ENCODE results near the gene PI16.
A peak's percentile ranks its signal among the peaks of the same experiment; 100 is the strongest.

PI16 gene

DNA sequence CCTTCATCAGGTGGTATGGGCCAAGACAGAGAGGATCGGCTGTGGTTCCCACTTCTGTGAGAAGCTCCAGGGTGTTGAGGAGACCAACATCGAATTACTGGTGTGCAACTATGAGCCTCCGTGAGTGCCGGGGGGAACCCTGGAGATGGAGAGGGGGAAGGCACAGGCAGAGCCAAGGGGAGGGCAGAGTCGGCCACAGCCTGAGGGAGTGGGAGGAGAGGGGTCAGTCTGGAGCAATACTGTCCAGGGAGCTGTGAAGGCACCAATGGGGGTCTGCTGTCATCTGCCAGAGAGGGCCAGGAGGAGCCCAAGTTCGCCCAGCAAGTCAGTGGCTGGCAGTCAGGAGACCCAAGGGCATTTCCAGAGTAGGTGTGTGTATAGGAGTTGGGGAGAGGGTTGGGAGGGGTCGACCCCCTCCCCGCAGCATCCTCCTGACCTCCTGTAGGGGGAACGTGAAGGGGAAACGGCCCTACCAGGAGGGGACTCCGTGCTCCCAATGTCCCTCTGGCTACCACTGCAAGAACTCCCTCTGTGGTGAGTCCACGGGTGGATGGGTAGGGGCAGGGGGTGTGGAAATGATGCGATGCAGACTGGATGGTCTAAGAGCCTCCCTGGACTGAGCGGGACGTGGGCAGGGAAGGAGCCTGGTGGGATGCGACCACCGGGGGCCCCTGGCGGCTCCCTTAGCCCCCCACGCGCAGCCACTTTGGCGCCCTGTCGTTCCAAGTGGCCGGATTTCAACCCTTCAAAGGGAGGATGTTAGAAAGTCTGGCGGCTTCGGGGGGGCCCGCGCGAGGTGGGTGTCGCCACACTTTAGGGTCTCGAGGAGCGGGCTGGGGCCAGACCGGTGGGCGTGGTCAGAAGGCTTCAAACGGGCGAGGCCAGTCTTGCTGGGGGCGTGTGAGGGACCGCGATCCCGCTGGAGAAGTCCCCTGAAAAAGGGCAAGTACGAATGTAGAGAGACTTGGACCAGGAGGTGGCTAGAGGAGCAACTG is 7.2 kb downstream of the PI16 start:
- Histone ChIP-seq H3K27me3 (ENCODE audit: control insufficient read depth, insufficient read depth, low read length) (no peaks in the 10 kb centered on the region), H3K9ac (ENCODE audit: low read length) (peak overlapping the region; percentile 52), H3K36me3 (ENCODE audit: control insufficient read depth, insufficient read depth, low read length) (no peaks in the 10 kb centered on the region)

DNA sequence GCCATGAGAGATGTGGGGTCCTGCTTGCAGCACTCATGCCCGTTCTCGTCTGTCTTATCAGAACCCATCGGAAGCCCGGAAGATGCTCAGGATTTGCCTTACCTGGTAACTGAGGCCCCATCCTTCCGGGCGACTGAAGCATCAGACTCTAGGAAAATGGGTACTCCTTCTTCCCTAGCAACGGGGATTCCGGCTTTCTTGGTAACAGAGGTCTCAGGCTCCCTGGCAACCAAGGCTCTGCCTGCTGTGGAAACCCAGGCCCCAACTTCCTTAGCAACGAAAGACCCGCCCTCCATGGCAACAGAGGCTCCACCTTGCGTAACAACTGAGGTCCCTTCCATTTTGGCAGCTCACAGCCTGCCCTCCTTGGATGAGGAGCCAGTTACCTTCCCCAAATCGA is 8.3 kb downstream of the PI16 start:
- no peaks in the 10 kb centered on the region for H3K9me3 ChIP-seq (ENCODE audit: control insufficient read depth, low read length)
- no peaks in the 10 kb centered on the region for H3K27me3 ChIP-seq (ENCODE audit: control insufficient read depth, insufficient read depth, low read length)
- H3K9ac ChIP-seq (ENCODE audit: low read length): no peak overlapping the region
- peaks cover 7% of the 10 kb centered on the region for H3K36me3 ChIP-seq (ENCODE audit: control insufficient read depth, insufficient read depth, low read length)
- no peak overlapping the region for H3K4me3 ChIP-seq (ENCODE audit: low read length)
- H3K4me1 ChIP-seq (ENCODE audit: control insufficient read depth, insufficient read depth, low read length): peaks cover 56% of the 10 kb centered on the region

More for the DNA sequence above, 7.2 kb downstream of the PI16 start:
- Histone ChIP-seq H3K4me1 (ENCODE audit: control insufficient read depth, insufficient read depth, low read length) (peaks cover 51% of the 10 kb centered on the region), H3K4me3 (ENCODE audit: low read length) (no peak overlapping the region), H3K9me3 (ENCODE audit: control insufficient read depth, low read length) (no peaks in the 10 kb centered on the region)

DNA sequence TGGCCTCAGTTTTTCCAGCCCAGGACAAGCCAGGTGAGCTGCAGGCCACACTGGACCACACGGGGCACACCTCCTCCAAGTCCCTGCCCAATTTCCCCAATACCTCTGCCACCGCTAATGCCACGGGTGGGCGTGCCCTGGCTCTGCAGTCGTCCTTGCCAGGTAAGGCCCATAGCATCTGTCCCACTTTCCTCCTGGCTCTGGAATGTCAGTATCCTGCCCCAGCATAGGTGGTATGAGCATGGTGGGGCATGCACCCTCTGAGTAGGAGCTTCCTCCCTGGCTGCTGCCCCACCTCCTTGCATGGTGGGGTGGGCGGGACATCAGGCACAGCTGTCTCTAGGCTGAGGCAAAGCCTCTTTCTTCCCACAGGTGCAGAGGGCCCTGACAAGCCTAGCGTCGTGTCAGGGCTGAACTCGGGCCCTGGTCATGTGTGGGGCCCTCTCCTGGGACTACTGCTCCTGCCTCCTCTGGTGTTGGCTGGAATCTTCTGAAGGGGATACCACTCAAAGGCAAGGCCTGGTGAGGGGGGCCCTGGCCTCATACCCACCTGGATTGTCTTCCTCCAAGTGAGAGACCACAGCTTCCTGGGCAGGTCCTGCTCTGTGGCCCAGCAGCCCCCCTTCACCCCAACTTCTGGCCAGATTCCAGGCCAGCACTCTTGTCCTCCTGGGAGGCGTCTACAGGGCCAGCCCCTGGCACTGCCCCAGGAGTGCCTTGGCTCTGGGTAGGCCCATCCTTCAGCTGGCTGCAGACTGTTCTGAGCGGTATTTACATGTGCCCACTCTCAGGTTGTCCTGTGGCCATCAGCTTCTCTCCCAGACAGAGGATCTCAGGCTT is 9.1 kb downstream of the PI16 start:
- no peaks in the 10 kb centered on the region for H3K9me3 ChIP-seq (ENCODE audit: control insufficient read depth, low read length)
- H3K4me1 ChIP-seq (ENCODE audit: control insufficient read depth, insufficient read depth, low read length): peaks cover 59% of the 10 kb centered on the region
- no peak overlapping the region for H3K4me3 ChIP-seq (ENCODE audit: low read length)
- peaks cover 12% of the 10 kb centered on the region for H3K36me3 ChIP-seq (ENCODE audit: control insufficient read depth, insufficient read depth, low read length)
- no peaks in the 10 kb centered on the region for H3K27me3 ChIP-seq (ENCODE audit: control insufficient read depth, insufficient read depth, low read length)
- H3K9ac ChIP-seq (ENCODE audit: low read length): no peak overlapping the region

DNA sequence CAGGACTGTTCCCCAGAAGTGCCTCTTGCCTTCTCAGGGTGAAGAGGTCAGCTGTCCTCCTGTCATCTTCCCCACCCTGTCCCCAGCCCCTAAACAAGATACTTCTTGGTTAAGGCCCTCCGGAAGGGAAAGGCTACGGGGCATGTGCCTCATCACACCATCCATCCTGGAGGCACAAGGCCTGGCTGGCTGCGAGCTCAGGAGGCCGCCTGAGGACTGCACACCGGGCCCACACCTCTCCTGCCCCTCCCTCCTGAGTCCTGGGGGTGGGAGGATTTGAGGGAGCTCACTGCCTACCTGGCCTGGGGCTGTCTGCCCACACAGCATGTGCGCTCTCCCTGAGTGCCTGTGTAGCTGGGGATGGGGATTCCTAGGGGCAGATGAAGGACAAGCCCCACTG is 9.8 kb downstream of the PI16 start:
- H3K4me1 ChIP-seq (ENCODE audit: control insufficient read depth, insufficient read depth, low read length): peaks cover 66% of the 10 kb centered on the region
- H3K9ac ChIP-seq (ENCODE audit: low read length): no peak overlapping the region
- H3K4me3 ChIP-seq (ENCODE audit: low read length): no peak overlapping the region
- no peaks in the 10 kb centered on the region for H3K9me3 ChIP-seq (ENCODE audit: control insufficient read depth, low read length)
- no peaks in the 10 kb centered on the region for H3K27me3 ChIP-seq (ENCODE audit: control insufficient read depth, insufficient read depth, low read length)
- H3K36me3 ChIP-seq (ENCODE audit: control insufficient read depth, insufficient read depth, low read length): peaks cover 19% of the 10 kb centered on the region

DNA sequence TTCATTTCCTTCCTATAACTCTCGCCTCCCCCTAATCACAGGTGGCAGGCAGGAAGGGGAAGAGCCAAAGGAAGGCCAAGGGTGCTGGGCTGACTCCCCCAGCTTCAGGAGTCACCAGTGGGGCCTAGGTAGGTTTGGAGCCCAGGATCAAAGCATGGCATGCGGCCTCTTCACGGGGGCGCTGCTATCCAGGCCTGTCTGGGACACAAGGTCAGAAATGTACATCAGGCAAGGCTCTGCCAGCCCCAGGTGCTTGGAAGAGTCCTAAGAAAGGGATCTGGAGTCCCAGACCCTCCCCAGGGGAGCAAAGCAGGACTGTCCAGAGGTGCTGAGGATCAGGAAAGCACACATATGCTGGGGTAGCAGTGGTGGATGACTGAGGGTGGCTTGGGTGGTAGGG is 10.4 kb downstream of the PI16 start:
- H3K9me3 ChIP-seq (ENCODE audit: control insufficient read depth, low read length): no peaks in the 10 kb centered on the region
- H3K4me3 ChIP-seq (ENCODE audit: low read length): no peak overlapping the region
- H3K36me3 ChIP-seq (ENCODE audit: control insufficient read depth, insufficient read depth, low read length): peaks cover 23% of the 10 kb centered on the region
- H3K9ac ChIP-seq (ENCODE audit: low read length): no peak overlapping the region
- H3K4me1 ChIP-seq (ENCODE audit: control insufficient read depth, insufficient read depth, low read length): peaks cover 72% of the 10 kb centered on the region
- no peaks in the 10 kb centered on the region for H3K27me3 ChIP-seq (ENCODE audit: control insufficient read depth, insufficient read depth, low read length)

DNA sequence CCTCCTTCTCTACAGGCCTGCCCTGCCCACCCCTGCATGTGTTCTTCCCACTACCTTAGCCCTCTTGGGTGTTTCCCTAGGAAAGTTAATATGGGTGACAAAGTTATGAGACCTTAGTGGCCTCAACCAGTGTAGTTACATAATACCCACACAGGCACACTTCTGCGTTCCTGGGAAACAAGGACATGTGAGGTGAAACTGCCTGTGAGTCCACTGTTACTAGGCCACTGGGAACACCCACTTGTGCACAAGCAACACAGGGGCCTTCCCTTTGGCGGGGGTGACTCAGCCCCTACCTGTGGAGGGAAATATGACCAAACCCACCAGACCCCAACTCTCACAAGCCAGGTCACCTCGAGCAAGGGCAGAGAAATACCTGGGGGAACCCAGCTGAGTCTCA is 12.8 kb downstream of the PI16 start:
- Histone ChIP-seq H3K4me1 (ENCODE audit: control insufficient read depth, insufficient read depth, low read length) (peaks cover 63% of the 10 kb centered on the region), H3K9ac (ENCODE audit: low read length) (no peak overlapping the region), H3K36me3 (ENCODE audit: control insufficient read depth, insufficient read depth, low read length) (peaks cover 46% of the 10 kb centered on the region), H3K9me3 (ENCODE audit: control insufficient read depth, low read length) (no peaks in the 10 kb centered on the region), H3K27me3 (ENCODE audit: control insufficient read depth, insufficient read depth, low read length) (no peaks in the 10 kb centered on the region), H3K4me3 (ENCODE audit: low read length) (no peak overlapping the region)

DNA sequence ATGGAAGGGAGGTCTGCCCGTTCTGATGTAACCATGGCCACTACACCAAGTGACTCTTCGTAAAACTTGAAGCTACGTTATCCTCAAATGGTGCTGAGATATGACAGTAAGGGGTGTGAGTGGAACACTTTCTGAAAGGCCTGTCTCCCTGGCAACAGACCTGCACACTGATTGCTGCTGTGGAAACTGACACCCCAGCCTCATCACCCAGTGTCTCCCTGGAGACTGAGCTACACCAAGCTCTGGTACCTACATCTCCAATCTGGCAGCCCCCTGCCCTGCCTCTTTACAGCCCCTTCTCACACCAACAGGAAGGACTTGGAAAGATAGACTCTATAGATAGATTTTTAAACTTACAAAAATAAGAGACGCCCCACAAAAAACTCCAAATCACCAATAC is 13.2 kb downstream of the PI16 start:
- Histone ChIP-seq H3K9me3 (ENCODE audit: control insufficient read depth, low read length) (no peaks in the 10 kb centered on the region), H3K27me3 (ENCODE audit: control insufficient read depth, insufficient read depth, low read length) (no peaks in the 10 kb centered on the region), H3K9ac (ENCODE audit: low read length) (no peak overlapping the region), H3K4me1 (ENCODE audit: control insufficient read depth, insufficient read depth, low read length) (peaks cover 63% of the 10 kb centered on the region), H3K36me3 (ENCODE audit: control insufficient read depth, insufficient read depth, low read length) (peaks cover 50% of the 10 kb centered on the region), H3K4me3 (ENCODE audit: low read length) (no peak overlapping the region)

DNA sequence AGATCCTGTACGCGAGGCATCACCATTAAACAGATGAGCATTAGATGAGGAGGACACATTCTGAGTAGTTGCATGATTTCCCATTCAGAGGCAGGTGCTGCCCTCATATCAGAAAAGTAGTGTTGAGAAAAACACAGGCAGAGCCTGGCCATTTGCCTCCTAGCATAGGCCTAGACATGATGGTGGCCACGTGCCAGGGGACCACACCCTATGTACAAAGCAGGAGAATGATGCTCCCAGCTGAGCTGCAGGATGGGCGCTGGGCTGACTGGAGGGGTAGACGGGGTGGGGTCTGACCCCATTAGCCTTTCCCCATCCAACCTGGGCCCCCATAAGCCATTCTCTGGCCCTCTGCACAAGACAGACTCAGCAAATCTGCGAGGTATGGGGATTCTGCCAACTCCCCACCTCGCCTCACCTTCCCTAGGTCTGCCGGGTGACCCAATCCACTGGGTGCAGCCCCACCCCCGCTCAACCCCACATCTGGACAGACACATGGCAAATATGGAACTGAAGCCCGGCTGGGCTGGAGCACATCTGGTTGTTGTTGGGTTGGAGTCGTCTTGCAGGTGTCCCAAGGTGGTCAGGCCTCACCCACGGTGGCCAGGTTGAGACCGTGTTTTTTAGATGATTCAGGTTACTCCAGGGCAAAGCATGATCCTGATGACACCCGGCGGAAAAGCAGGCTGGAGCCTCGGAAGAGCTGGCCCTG is 13.9 kb downstream of the PI16 start:
- Histone ChIP-seq H3K27me3 (ENCODE audit: control insufficient read depth, insufficient read depth, low read length) (no peaks in the 10 kb centered on the region), H3K36me3 (ENCODE audit: control insufficient read depth, insufficient read depth, low read length) (peaks cover 51% of the 10 kb centered on the region), H3K4me1 (ENCODE audit: control insufficient read depth, insufficient read depth, low read length) (peaks cover 57% of the 10 kb centered on the region), H3K4me3 (ENCODE audit: low read length) (no peak overlapping the region), H3K9me3 (ENCODE audit: control insufficient read depth, low read length) (no peaks in the 10 kb centered on the region), H3K9ac (ENCODE audit: low read length) (no peak overlapping the region)

DNA sequence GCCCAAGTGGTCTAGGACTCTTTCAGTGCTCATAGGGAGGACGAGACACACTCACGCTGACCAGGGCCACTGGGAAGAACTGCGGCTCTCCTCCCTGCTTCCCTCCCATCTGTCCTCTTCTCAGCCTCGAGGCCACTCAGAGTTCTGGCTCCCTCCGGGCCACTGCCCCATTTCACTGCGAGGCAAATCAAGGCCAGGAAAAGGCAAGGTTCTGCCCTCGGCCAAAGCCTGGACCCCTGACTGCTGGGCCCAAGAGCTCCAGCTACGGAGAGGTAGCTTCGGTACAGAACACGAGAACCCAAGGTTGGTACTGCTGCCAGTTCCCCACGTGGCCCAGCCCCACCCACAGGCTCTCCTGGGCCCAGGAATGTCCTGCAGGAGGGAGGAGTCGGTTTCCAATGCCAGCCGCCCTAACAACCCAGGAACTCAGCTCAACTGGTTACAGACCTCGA is 14.7 kb downstream of the PI16 start:
- H3K27me3 ChIP-seq (ENCODE audit: control insufficient read depth, insufficient read depth, low read length): no peaks in the 10 kb centered on the region
- H3K9ac ChIP-seq (ENCODE audit: low read length): no peak overlapping the region
- H3K4me3 ChIP-seq (ENCODE audit: low read length): no peak overlapping the region
- peaks cover 57% of the 10 kb centered on the region for H3K36me3 ChIP-seq (ENCODE audit: control insufficient read depth, insufficient read depth, low read length)
- H3K4me1 ChIP-seq (ENCODE audit: control insufficient read depth, insufficient read depth, low read length): peaks cover 49% of the 10 kb centered on the region
- H3K9me3 ChIP-seq (ENCODE audit: control insufficient read depth, low read length): no peaks in the 10 kb centered on the region

DNA sequence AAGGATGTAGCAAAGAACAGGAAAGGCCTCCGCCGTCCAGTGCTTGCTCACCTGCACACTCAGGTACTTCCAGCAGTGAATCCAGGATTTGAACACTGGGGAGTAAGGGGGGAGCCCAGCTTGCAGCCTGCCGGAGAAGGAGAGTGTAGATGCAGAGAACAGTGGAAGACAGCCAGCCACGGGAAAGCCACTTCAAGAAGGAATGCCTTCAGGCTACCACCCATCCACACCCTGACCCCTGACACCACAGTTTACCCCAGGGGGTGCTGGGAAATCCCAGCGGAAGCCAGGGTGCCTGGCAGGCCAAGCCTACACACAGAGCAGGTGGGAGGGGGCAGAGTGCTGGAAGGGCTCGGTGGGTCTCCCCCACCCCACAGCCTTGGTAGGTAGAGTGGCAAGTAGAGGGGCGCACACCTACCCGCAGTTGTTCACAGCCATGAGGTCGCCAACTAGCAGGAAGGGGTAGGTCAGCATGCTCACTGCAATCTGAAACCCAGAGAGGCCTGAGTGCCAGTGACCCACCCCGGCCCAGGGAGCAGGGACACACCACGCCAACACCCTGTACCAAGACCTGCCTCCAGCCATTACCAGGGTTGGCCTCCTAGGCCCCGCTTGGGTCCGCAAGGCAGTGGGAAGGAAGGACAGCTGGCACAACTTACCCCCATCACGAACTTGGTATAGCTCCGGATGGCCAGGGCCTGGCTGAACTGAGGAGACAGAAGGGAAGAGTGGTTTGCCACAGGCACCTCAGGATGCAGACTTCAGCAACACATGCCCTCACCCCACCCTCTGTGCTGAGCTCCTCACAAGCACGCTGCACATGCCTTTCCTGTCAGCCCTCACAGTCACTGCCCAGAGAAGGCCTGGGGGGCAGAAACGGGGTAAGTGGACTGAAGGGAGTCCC is 15.7 kb downstream of the PI16 start:
- H3K36me3 ChIP-seq (ENCODE audit: control insufficient read depth, insufficient read depth, low read length): peaks cover 61% of the 10 kb centered on the region
- H3K4me3 ChIP-seq (ENCODE audit: low read length): no peak overlapping the region
- H3K4me1 ChIP-seq (ENCODE audit: control insufficient read depth, insufficient read depth, low read length): peaks cover 39% of the 10 kb centered on the region
- H3K9me3 ChIP-seq (ENCODE audit: control insufficient read depth, low read length): no peaks in the 10 kb centered on the region
- no peaks in the 10 kb centered on the region for H3K27me3 ChIP-seq (ENCODE audit: control insufficient read depth, insufficient read depth, low read length)
- no peak overlapping the region for H3K9ac ChIP-seq (ENCODE audit: low read length)
